Endothelial cell (in vitro differentiated cells): ENCODE data around the gene AP3S2. TPM values are rescaled to one million over a fixed set of nuclear protein-coding genes. Genes with fewer than 3 reads are reported as not detected.

Source experiments
- DNase-seq: peaks from one replicate; pipeline ENCODE4 v3.0.0; 2021; ENCODE audit warnings: low spot score
- H3K27ac Mint-ChIP-seq: one replicate; pipeline ENCODE4 v1.8.0; 2021; ENCODE audit warnings: mixed read lengths, inconsistent platforms; ENCODE audit not compliant: unreplicated experiment
- H3K27me3 Mint-ChIP-seq: one replicate; pipeline ENCODE4 v1.8.0; 2021; ENCODE audit warnings: mild to moderate bottlenecking, moderate library complexity, mixed read lengths, inconsistent platforms; ENCODE audit not compliant: unreplicated experiment
- H3K36me3 Mint-ChIP-seq: one replicate; pipeline ENCODE4 v1.8.0; 2021; ENCODE audit warnings: mild to moderate bottlenecking, low read depth, mixed read lengths, inconsistent platforms; ENCODE audit not compliant: unreplicated experiment
- H3K4me1 Mint-ChIP-seq: one replicate; pipeline ENCODE4 v1.8.0; 2021; ENCODE audit warnings: mild to moderate bottlenecking, mixed read lengths, inconsistent platforms; ENCODE audit not compliant: unreplicated experiment
- H3K4me3 Mint-ChIP-seq: one replicate; pipeline ENCODE4 v1.8.0; 2021; ENCODE audit warnings: mild to moderate bottlenecking, mixed read lengths, inconsistent platforms; ENCODE audit not compliant: unreplicated experiment
- H3K9me3 Mint-ChIP-seq: one replicate; pipeline ENCODE4 v1.8.0; 2021; ENCODE audit warnings: mixed read lengths, inconsistent platforms; ENCODE audit not compliant: unreplicated experiment
- total RNA-seq: library from RNA; stranded (reverse); fragmentation: NEBNext Ultra II Directional; extraction: Animal tissue kit (Norgen Biotek cat#: 25700); gene quantifications from one replicate; pipeline ENCODE4 v1.2.1, GENCODE V29; 2021; ENCODE audit not compliant: unreplicated experiment
- TF ChIP-seq, protein P1 (sequence below): fragments of 200-600 bp; sonication (generic); IDR thresholded peaks from one replicate; pipeline ENCODE4 v1.5.0; 2021; ENCODE audit warnings: antibody characterized with exemption; ENCODE audit not compliant: unreplicated experiment

Gene AP3S2
- total RNA-seq, 1 donor from 2014 or later, result 23.2 TPM

- DNase-seq, result no peak
- TF ChIP-seq, protein P1, sequence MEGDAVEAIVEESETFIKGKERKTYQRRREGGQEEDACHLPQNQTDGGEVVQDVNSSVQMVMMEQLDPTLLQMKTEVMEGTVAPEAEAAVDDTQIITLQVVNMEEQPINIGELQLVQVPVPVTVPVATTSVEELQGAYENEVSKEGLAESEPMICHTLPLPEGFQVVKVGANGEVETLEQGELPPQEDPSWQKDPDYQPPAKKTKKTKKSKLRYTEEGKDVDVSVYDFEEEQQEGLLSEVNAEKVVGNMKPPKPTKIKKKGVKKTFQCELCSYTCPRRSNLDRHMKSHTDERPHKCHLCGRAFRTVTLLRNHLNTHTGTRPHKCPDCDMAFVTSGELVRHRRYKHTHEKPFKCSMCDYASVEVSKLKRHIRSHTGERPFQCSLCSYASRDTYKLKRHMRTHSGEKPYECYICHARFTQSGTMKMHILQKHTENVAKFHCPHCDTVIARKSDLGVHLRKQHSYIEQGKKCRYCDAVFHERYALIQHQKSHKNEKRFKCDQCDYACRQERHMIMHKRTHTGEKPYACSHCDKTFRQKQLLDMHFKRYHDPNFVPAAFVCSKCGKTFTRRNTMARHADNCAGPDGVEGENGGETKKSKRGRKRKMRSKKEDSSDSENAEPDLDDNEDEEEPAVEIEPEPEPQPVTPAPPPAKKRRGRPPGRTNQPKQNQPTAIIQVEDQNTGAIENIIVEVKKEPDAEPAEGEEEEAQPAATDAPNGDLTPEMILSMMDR, result no peak
- peak overlapping the region; percentile 17 for H3K4me3 Mint-ChIP-seq
Observed at GRCh38 chr15:89864958-89865739, 28.6 kb downstream of the AP3S2 start.

DNA sequence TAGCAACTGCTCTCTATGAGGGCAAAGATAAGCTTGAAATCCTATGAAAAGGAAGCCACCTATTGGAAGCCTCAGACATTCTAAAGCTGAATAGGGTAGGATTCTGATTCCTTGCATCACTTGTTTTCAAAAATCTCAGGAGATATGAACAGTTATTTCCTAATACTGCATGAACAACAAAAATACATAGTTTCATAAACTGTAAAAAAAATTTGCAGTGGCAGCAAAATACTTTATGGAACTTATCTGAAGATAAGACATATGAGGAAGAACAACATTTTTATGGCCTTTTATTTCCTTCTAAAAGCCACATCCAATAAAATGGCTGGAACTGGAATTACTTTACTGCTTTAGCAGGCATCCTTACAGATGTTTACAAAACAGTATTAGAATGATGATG lies 29.9 kb downstream of the AP3S2 start:
- Mint-ChIP-seq H3K36me3 (peaks cover 12% of the 10 kb centered on the region), H3K9me3 (no peaks in the 10 kb centered on the region), H3K4me1 (no peaks in the 10 kb centered on the region), H3K27me3 (no peaks in the 10 kb centered on the region), H3K27ac (no peak overlapping the region), H3K4me3 (no peak overlapping the region)
- no peak for DNase-seq
- TF ChIP-seq, protein P1, result no peak

More at GRCh38 chr15:89864958-89865739, 28.6 kb downstream of the AP3S2 start:
- Mint-ChIP-seq H3K27me3 (peaks cover 2% of the 10 kb centered on the region), H3K9me3 (no peaks in the 10 kb centered on the region), H3K4me1 (no peaks in the 10 kb centered on the region), H3K27ac (no peak overlapping the region), H3K36me3 (peaks cover 13% of the 10 kb centered on the region)

GRCh38 chr15:89860891-89861290 lies 32.9 kb downstream of the AP3S2 start:
- Mint-ChIP-seq H3K36me3 (peaks cover 22% of the 10 kb centered on the region), H3K9me3 (no peaks in the 10 kb centered on the region), H3K27me3 (no peaks in the 10 kb centered on the region), H3K27ac (no peak overlapping the region), H3K4me3 (no peak overlapping the region), H3K4me1 (no peaks in the 10 kb centered on the region)
- TF ChIP-seq, protein P1, result no peak
- DNase-seq, result no peak

DNA sequence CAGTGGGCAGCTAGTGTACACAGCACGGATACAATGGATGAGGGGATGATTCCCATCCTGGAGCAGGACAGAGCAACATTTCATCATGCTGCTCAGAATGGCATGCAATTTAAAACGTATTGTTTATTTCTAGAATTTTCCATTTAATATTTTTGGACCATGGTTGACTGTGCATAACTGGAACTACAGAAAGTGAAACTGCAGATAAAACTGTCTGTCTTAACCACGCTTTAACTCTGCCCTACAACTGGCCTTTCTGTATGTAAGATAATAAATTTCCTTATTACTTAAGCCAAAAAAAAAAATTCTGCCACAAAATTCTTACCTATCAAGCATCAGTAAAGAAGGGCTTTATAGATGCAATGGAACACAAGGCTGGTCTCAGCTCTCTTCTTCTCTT lies 33.4 kb downstream of the AP3S2 start:
- Mint-ChIP-seq H3K27ac (no peak overlapping the region), H3K9me3 (no peaks in the 10 kb centered on the region), H3K36me3 (peaks cover 20% of the 10 kb centered on the region), H3K4me3 (no peak overlapping the region), H3K27me3 (no peaks in the 10 kb centered on the region), H3K4me1 (no peaks in the 10 kb centered on the region)
- no peak for DNase-seq
- TF ChIP-seq, protein P1, result no peak
